GM21423 (cell line): ENCODE measurements around the gene PSMB10.
A peak's percentile ranks its signal among the peaks of the same experiment; 100 is the strongest.

Source experiments
- ATAC-seq: cut with Tn5 transposase; IDR thresholded peaks from one replicate; pipeline ENCODE4 v1.9.1; 2021; ENCODE audit warnings: mild to moderate bottlenecking, moderate library complexity; ENCODE audit not compliant: unreplicated experiment

PSMB10 gene

DNA sequence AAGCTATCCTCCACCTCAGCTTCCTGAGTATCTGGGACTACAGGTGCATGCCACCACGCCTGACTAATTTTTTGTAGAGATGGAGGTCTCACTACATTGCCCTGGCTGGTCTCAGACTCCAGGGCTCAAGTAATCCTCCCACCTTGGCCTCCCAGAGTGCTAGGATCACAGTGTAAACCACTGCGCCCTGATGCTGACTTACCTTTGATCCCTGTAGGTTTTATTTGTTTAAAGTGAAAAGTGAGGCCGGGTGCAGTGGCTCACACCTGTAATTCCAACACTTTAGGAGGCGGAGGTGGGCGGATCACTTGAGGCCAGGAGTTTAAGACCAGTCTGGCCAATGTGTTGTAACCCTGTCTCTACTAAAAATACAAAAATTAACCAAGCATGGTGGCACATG is 34.9 kb downstream of the PSMB10 start:
- ATAC-seq: no peak

DNA sequence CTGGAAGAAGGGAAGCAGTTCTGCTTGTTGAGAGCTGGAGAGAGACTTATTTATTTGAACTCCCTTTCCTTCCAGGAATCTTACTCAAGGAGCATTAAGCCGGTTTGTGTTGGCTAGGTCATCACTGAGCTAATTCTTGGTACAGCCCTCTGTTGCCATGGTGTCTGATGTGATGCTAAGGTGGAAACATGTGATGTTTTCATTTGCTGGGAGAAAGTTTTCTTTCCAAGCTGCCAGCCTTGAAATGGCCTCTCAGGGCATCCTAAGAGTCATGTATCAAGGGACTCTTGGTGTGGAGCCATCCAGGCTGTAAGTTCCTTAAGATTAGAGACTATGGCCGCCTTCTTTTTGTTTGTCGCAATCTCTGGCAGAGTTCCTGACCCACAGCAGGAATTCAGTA is 39.4 kb downstream of the PSMB10 start:
- no peak for ATAC-seq

DNA sequence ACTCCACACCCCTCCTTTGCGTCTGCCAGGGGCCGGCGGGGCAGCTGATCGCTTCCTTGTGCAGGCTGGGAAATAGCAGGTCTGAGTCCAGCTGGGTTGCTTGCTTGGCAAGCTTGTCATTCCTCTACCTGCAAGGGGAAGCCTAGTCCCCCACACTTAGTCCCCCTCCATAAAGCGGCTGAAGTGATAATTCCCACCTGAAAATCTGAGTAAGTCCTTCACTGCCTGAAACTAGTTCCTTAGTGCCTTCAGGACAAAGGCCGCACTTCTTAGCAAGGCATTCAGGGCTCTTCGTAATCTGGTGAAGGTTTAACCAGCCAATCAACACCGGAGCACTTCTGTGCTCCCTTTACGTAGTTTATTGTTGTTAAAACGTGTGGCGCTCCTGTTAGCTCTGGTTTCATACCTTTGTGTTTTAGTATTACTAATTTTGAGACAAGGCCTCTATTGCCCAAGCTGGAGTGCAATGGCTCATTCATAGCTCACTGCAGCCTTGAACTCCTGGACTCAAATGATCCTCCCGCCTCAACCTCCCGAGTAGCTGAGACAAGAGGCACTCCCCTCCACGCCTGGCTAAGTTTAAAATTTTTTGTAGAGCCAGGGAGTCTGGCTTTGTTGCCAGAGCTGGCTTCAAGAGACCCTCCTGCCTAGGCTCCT is 42.8 kb downstream of the PSMB10 start:
- no peak for ATAC-seq

DNA sequence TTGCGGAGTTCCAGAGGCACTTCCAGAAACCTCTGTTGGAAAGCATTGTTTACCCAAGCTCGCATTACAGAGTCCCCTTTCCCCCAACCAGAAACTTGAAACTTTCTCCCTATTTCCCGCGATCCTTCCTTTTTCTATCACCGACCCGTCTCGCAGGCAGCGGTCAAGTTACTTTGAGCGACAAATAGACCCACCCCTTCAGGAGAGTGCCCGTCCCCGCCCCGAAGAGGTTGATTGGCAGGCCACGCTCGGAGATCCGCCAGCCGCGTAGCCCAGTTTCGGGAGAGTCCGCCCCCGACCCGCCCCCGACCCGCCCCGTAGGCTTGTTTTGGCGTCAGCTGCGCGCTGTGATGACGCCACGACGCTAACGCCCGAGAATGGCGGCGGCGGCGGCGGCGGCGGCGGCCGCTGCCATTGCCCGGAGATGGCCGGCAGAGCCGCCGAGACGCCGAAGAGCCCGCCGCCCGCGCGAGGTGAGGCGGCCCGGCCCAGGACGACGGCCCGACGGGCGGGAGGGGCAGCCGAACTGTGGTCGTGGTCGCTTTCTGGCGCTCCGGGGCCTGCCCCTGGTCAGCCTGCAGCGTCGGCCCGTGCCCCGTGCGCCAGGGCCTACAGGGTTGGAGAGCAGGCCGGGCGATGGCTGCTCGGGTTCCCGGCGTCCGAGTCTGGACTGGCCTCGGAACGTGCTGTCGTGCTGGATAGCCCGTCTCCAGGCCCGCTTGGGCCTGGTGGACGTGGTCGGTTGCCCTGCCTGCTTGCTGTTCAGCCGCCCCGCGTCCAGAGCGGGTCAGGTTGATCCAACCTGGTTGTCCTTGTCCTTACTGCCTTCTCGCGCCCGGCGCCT is 43.5 kb downstream of the PSMB10 start, which contains the start of gene PSKH1:
TSS of gene PSKH1 (plus strand) at position 356 of the 844 bp plus-strand sequence. CDS start 15,496 bp downstream, outside the sequence.
- ATAC-seq: peak; percentile 93

DNA sequence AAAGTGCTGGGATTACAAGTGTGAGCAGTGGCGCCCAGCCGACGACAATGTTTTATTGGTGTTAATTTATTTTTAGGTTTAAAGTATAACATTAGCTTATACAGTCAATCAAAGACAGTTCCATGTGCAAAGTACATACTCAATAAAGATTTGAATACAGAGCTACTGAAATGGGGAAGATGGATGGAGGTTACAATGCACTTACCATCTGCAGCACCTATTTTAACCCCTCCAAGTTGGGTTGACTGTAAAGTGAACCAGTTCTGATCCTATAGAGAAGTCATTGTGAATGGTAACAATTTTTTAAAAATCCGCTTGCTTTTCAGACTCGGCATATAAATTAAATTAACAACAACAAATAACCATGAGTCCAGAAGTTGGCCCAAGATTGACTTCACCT is 44.3 kb downstream of the PSMB10 start:
- ATAC-seq: no peak

DNA sequence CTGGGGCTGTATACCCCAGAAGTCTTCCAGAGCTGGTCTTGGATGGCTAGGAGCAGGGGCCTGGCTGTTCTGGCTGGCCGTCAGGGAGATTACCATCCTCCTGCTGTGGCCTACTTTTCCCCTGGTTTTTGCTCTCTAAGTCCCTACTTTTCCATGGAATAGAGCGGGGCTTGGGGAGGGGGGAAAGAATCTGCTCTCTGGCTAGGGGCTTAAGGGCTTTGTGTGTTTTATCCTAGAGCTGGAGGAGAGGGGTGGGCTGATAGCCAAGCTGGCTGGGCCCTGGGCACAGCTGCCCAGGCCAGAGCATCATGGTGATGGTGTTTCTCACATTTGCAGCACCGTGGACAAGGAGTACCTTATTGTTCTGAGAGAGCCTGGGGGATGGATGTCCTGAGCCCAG is 48.3 kb downstream of the PSMB10 start:
- ATAC-seq: no peak

DNA sequence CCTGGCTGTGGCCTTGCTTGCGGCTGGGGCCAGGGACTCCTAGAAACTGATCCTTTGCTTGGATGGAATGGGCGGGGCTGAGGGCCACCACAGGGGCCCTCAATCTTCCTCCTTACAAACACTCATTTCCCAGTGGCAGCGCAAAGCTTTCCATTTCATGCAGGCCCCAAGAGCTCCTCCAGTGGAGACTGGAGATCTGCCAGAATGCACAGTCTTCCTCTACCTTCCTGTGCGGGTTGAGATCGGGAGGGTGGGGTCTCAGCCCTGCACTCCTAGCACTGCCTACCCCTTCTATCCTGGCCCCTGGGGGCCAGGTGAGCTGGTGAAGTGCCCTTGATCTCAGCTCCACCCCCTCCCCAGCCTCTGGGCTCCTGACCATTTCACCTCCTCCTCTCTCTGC is 50.3 kb downstream of the PSMB10 start:
- no peak for ATAC-seq

DNA sequence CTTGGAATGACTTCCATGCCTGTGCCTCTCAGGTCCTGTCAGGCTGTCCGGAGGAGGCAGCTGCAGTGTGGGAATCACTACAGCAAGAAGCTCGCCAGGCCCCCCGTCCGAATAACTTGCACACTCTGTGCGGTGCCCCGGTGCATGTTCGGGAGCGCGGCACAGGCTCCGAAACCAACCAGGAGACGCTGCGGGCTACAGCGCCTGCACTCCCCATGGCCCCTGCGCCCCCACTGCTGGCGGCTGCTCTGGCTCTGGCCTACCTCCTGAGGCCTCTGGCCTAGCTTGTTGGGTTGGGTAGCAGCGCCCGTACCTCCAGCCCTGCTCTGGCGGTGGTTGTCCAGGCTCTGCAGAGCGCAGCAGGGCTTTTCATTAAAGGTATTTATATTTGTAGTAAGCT is 50.7 kb downstream of the PSMB10 start:
- ATAC-seq: no peak

DNA sequence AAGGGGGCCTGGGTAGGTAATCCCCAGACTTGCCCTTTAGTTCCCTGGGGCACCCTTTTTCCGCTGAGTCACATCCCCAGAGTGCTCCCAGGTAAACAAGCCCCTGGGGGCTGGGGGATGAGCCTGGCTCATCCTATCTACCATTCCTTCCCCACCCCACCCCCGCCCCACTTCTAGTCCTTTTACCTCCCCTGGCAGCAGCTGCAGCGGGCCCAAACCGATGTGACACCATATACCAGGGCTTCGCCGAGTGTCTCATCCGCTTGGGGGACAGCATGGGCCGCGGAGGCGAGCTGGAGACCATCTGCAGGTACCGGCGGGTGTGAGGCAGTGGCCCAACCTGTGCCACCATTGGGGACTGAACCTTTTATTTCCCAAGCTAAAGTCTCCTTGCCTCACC is 51.1 kb downstream of the PSMB10 start:
- ATAC-seq: no peak

DNA sequence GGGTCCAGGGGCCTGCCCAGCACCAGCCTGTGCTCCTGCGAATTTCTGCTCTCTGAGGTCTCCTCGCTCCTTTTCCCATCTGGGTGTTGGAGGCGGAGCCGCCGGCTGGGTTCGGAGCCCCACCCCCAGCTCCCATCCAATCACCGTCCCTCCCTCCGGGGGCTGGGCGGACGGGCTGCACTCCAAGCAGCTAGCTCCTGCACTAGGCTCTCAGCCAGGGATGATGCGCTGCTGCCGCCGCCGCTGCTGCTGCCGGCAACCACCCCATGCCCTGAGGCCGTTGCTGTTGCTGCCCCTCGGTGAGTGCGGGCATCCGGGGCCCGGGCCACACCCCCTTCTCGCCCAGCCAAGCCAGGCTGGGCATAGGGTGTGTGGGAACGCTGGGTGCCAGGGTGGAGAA is 52.0 kb downstream of the PSMB10 start, which contains the start of gene NRN1L:
TSS of gene NRN1L (plus strand) at position 202 of the 400 bp plus-strand sequence. CDS start at position 221, 19 bp downstream.
- ATAC-seq: no peak
